Esophagus muscularis mucosa (tissue), 4 donors: ENCODE results near the gene CSMD2. TPM values are rescaled to one million over a fixed set of nuclear protein-coding genes. Genes with fewer than 3 reads are reported as not detected.

Experiments
- DNase-seq: peaks from one replicate; pipeline ENCODE4 v3.0.0-alpha.2; 2017; ENCODE audit errors: extremely low spot score
- H3K27ac ChIP-seq, 4 donors: fragments of 200-600 bp; sonication (generic); replicated peaks in 1 of 4; 1 replicate in 3 of 4; 2 replicates in 1 of 4; pipeline ENCODE4 v1.5.1; 2016 to 2019; ENCODE audit warnings: mild to moderate bottlenecking in 1 of 4
- H3K27me3 ChIP-seq, 4 donors: fragments of 200-600 bp; sonication (generic); one replicate each; pipeline versions ENCODE4 v1.5.1 to v1.6.0; 2016 to 2019
- H3K36me3 ChIP-seq, 4 donors: fragments of 200-600 bp; sonication (generic); one replicate each; pipeline ENCODE4 v1.5.1; 2016 to 2019
- H3K4me1 ChIP-seq, 4 donors: fragments of 200-600 bp; sonication (generic); one replicate each; pipeline ENCODE4 v1.5.1; 2016 to 2019
- H3K4me3 ChIP-seq, 4 donors: fragments of 200-600 bp; sonication (generic); 1 replicate in 2 of 4; 2 replicates in 2 of 4; pipeline ENCODE4 v1.5.1; 2016 to 2019; ENCODE audit warnings: mild to moderate bottlenecking in 4 of 4, moderate library complexity in 1 of 4
- H3K9me3 ChIP-seq, 4 donors: fragments of 200-600 bp; sonication (generic); 1 replicate in 3 of 4; 2 replicates in 1 of 4; pipeline ENCODE4 v1.5.1; 2016 to 2019
- EP300 ChIP-seq: sonication (generic); formaldehyde crosslinking; IDR thresholded peaks from one replicate; pipeline ENCODE4 v1.6.1; 2017; ENCODE audit warnings: antibody characterized with exemption
- POLR2A ChIP-seq: fragments of 450-650 bp; IDR thresholded peaks from one replicate; pipeline ENCODE4 v1.6.1; 2017; ENCODE audit warnings: antibody characterized with exemption, moderate library complexity, mild to moderate bottlenecking, low read depth
- POLR2AphosphoS5 ChIP-seq, 2 donors: sonication (generic); formaldehyde crosslinking; IDR thresholded peaks; one replicate each; pipeline ENCODE4 v1.6.1; 2017; ENCODE audit warnings: antibody characterized with exemption in 2 of 2
- WGBS: methylation state at CpG from one replicate; pipeline ENCODE4 v1.1.5; 2018; 5-methylcytosine and 5-hydroxymethylcytosine counted together
- intact Hi-C: fragments of 100-400 bp; cut with DNase I; formaldehyde crosslinking; loops from one replicate; pipeline ENCODE4 v1.15.1; 2023
- total RNA-seq, 4 donors: library from RNA; depleted of rRNA; stranded (reverse); fragments of >200 nt; gene quantifications; one replicate each; pipeline versions ENCODE4 v1.1.0 to v1.2.1, GENCODE V29; 2016
- TF ChIP-seq, protein P1 (sequence below), 3 experiments: fragments of 200-600 bp in 2 of 3; fragments of 450-650 bp in 1 of 3; sonication (generic) in 2 of 3; IDR thresholded peaks; one replicate each; pipeline ENCODE4 v1.5.1; 2017 to 2019; ENCODE audit warnings: antibody characterized with exemption in 3 of 3, mild to moderate bottlenecking in 2 of 3, moderate library complexity in 1 of 3

Gene CSMD2
- total RNA-seq, 4 donors from 2014 or later = 0.26 to 0.75 (median 0.37) TPM

- intact Hi-C loops = no loop called here
- 69% methylated on average over 6 of the region's 6 CpGs for WGBS
- Histone ChIP-seq H3K9me3 (no peaks in the 10 kb centered on the region), H3K4me1 (no peaks in the 10 kb centered on the region), H3K4me3 (no peak overlapping the region), H3K27me3 (peaks cover 0 to 46% (median 0%) of the 10 kb centered on the region in 4 donors), H3K36me3 (no peaks in the 10 kb centered on the region), H3K27ac (no peak overlapping the region)
- TF ChIP-seq POLR2AphosphoS5 (IDR thresholded peaks at IDR 0.05) = no peak
- TF ChIP-seq POLR2A = no peak
- TF ChIP-seq EP300 = no peak
- TF ChIP-seq, protein P1, sequence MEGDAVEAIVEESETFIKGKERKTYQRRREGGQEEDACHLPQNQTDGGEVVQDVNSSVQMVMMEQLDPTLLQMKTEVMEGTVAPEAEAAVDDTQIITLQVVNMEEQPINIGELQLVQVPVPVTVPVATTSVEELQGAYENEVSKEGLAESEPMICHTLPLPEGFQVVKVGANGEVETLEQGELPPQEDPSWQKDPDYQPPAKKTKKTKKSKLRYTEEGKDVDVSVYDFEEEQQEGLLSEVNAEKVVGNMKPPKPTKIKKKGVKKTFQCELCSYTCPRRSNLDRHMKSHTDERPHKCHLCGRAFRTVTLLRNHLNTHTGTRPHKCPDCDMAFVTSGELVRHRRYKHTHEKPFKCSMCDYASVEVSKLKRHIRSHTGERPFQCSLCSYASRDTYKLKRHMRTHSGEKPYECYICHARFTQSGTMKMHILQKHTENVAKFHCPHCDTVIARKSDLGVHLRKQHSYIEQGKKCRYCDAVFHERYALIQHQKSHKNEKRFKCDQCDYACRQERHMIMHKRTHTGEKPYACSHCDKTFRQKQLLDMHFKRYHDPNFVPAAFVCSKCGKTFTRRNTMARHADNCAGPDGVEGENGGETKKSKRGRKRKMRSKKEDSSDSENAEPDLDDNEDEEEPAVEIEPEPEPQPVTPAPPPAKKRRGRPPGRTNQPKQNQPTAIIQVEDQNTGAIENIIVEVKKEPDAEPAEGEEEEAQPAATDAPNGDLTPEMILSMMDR (IDR thresholded peaks at IDR 0.05) = no peak
- peak; percentile 37 for DNase-seq
Observed at GRCh38 chr1:33709783-33710718, 455.0 kb downstream of the CSMD2 start.

GRCh38 chr1:33709174-33709782 lies 455.8 kb downstream of the CSMD2 start:
- intact Hi-C loops = no loop called here
- Histone ChIP-seq H3K4me3 (no peak overlapping the region), H3K27ac (no peak overlapping the region), H3K4me1 (no peaks in the 10 kb centered on the region), H3K36me3 (no peaks in the 10 kb centered on the region), H3K9me3 (no peaks in the 10 kb centered on the region), H3K27me3 (peaks cover 0 to 40% (median 0%) of the 10 kb centered on the region in 4 donors)
- TF ChIP-seq POLR2A (no peak), POLR2AphosphoS5 (IDR thresholded peaks at IDR 0.05) (no peak), EP300 (no peak)
- TF ChIP-seq, protein P1 (IDR thresholded peaks at IDR 0.05) = no peak
- 83% methylated on average over 9 of the region's 9 CpGs for WGBS
- peak; percentile 50 for DNase-seq

DNA sequence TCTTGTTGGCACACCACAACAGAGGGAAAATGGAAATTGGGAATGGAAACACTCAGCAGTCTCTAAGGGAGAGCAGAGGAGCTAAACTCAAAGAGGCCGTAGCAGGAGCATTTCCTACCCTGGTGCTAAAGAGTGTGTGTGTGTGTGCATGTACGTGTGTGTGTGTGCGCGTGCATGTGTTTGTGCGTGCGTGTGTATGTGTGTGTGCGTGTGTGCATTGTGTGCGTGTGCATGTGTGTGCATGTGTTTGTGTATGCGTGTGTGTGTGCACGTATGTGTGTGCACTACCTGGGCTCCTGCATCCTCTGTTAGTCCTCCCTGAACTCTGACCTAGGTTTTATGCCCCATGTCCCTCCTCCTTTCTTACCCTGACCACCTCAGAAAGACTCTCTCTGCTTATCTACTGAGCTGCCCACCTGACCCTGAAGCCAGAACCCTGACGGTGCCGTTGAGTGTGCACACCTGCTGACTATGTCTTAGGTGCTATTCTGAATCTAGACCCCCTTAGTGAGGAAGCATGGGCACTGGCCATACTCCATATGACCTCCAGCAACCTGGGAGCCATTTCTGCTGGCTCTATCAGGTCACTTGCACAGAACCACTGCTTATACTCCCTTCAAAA lies 458.3 kb downstream of the CSMD2 start:
- H3K27me3 ChIP-seq = peaks cover 0 to 24% (median 0%) of the 10 kb centered on the region in 4 donors
- peak; percentile 87 for DNase-seq

DNA sequence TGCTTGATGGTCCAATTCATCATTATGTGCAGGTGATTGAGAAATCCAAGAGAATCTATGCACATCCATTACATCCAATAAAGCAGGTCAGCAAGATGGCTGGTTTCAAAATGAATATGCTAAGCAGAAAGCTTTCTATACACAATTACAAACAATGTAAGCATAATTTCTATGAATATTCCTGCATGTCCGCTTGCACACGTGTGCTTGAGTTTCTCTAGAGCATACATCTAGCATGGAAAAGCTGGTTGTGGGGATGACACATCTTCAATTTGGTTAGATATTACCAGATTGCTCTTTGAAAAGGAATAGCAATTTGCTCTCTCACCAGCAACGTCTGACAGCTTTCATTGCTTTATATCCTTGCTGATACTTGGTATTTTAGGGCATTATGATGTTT lies 461.6 kb downstream of the CSMD2 start:
- no peaks in the 10 kb centered on the region for H3K4me1 ChIP-seq
- H3K27ac ChIP-seq = no peak overlapping the region
- intact Hi-C loops = no loop called here
- TF ChIP-seq, protein P1 (IDR thresholded peaks at IDR 0.05) = no peak
- TF ChIP-seq POLR2AphosphoS5 (IDR thresholded peaks at IDR 0.05) (no peak), POLR2A (no peak), EP300 (no peak)
- DNase-seq = no peak
- 80% methylated on average over 3 of the region's 3 CpGs for WGBS
- peaks cover 0 to 25% (median 0%) of the 10 kb centered on the region in 4 donors for H3K27me3 ChIP-seq
- H3K36me3 ChIP-seq = no peaks in the 10 kb centered on the region
- peaks cover 0 to 5% (median 0%) of the 10 kb centered on the region in 4 donors for H3K9me3 ChIP-seq
- H3K4me3 ChIP-seq = no peak overlapping the region

More for the DNA sequence above, 458.3 kb downstream of the CSMD2 start:
- H3K4me3 ChIP-seq = no peak overlapping the region
- WGBS = 87% methylated on average over 12 of the region's 12 CpGs
- no peak for TF ChIP-seq POLR2AphosphoS5 (IDR thresholded peaks at IDR 0.05)
- TF ChIP-seq POLR2A = no peak
- TF ChIP-seq, protein P1 (IDR thresholded peaks at IDR 0.05) = no peak
- TF ChIP-seq EP300 = no peak
- H3K36me3 ChIP-seq = no peaks in the 10 kb centered on the region
- H3K4me1 ChIP-seq = no peaks in the 10 kb centered on the region
- H3K9me3 ChIP-seq = peaks cover 0 to 5% (median 0%) of the 10 kb centered on the region in 4 donors
- H3K27ac ChIP-seq = no peak overlapping the region
- intact Hi-C loops = no loop called here
